Skeletal muscle satellite cell (primary cell): Measurements from ENCODE around the gene ACD.

Source experiments
- H3K27me3 ChIP-seq: 2 replicates; pipeline ENCODE4 v1.7.0; 2013; ENCODE audit warnings: low read length; ENCODE audit not compliant: control insufficient read depth, insufficient read depth
- H3K36me3 ChIP-seq: 2 replicates; pipeline ENCODE4 v1.7.0; 2013; ENCODE audit warnings: mild to moderate bottlenecking, control low read depth, low read length; ENCODE audit not compliant: insufficient read depth
- H3K4me1 ChIP-seq: 2 replicates; pipeline ENCODE4 v1.7.0; 2013; ENCODE audit warnings: low read length; ENCODE audit not compliant: control insufficient read depth, insufficient read depth
- H3K4me2 ChIP-seq: 2 replicates; pipeline ENCODE4 v1.7.0; 2013; ENCODE audit warnings: mild to moderate bottlenecking, low read length
- H3K4me3 ChIP-seq: 2 replicates; pipeline ENCODE4 v1.7.0; 2013; ENCODE audit warnings: low read length
- H3K9ac ChIP-seq: 2 replicates; pipeline ENCODE4 v1.7.0; 2013; ENCODE audit warnings: mild to moderate bottlenecking, low read depth, low read length, moderate library complexity
- H3K9me3 ChIP-seq: replicated peaks from 2 replicates; pipeline ENCODE4 v1.7.0; 2013; ENCODE audit warnings: mild to moderate bottlenecking, control low read depth, low read length

Gene ACD

DNA sequence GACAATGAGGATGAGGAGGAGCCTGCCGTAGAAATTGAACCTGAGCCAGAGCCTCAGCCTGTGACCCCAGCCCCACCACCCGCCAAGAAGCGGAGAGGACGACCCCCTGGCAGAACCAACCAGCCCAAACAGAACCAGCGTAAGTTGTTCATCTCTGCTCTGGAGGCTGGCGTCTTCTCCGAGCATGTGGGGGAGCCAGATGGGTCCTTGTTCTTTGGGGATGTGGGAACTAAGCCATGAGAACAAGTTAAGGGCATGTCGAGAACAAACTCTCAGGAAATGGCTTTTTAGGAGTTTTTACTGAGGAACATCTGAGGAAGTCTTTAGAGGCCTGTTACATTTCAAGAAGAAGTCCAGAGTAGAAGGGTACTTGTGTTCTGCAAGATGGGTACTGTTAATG is 23.3 kb downstream of the ACD start:
- Histone ChIP-seq H3K36me3 (peaks cover 37% of the 10 kb centered on the region), H3K9me3 (no peaks in the 10 kb centered on the region), H3K27me3 (no peaks in the 10 kb centered on the region), H3K4me2 (no peak overlapping the region), H3K4me3 (no peak overlapping the region), H3K4me1 (no peaks in the 10 kb centered on the region), H3K9ac (no peak overlapping the region)

DNA sequence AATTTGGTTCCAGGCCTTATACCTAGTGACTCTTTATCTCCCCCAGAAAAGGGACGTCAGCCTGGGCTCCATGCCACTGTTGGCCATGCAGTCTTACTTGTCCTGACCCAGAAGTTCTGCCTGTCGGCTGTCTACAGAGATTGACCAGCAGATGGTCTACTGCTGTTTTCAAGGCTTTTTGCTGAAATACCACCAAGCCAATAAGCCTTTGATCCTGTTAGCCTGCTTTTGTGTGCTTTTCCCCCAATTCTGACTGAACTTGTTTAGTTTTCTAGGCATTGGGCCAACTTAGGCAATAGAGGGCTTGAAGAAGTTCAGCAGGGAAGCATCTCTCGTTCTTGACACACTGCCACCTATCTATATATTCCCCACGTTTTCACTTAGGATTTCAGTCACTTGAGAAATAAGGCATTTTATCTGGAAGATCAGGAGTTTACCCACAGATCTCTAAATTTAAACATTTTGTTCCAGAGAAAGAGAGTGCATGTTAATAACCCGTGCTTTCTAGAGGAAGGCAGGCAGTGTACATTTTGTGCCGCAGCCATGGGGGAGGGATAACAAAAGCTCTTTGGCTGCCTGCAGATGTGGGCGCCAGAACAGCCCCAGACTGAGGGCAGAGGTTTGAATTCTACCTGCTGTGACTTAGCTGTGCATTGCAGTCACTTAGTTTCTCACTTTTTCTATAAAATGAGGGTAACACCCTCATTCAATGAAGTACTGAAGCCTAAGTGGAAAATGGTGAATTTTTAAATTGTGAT is 27.5 kb downstream of the ACD start:
- Histone ChIP-seq H3K4me2 (no peak overlapping the region), H3K36me3 (peaks cover 41% of the 10 kb centered on the region), H3K9me3 (no peaks in the 10 kb centered on the region), H3K4me1 (no peaks in the 10 kb centered on the region), H3K9ac (no peak overlapping the region), H3K27me3 (no peaks in the 10 kb centered on the region), H3K4me3 (no peak overlapping the region)

DNA sequence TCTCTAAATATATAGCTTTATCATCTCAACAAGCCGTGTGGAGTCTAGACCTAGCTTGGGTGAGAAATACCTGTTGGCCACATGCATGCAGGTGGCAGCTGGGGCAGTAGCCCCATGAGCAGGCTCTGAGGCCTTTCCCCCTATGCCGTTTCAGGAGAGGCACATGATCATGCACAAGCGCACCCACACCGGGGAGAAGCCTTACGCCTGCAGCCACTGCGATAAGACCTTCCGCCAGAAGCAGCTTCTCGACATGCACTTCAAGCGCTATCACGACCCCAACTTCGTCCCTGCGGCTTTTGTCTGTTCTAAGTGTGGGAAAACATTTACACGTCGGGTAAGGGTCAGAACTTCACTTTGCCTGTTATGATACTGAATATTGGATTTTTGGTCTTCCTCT is 31.8 kb downstream of the ACD start:
- Histone ChIP-seq H3K27me3 (no peaks in the 10 kb centered on the region), H3K4me2 (no peak overlapping the region), H3K9ac (no peak overlapping the region), H3K36me3 (peaks cover 49% of the 10 kb centered on the region), H3K9me3 (no peaks in the 10 kb centered on the region), H3K4me3 (no peak overlapping the region), H3K4me1 (no peaks in the 10 kb centered on the region)

DNA sequence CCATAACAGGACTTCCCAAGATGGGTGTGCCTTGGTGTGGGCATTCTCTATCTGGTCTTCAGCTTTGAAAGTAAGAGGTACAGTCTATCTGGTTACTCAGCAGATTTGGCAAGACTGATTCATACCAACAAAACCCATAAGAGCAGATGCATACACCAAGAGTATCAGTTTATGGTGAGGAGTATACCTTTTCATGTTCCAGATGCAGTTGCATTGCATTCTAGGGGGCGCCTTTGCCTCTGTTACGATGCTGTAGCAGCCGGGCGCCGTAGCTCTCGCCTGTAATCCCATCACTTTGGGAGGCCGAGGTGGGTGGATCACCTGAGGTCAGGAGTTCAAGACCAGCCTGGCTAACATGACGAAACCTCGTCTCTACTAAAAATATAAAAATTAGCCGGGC is 46.3 kb downstream of the ACD start:
- H3K4me2 ChIP-seq, result no peak overlapping the region
- H3K9me3 ChIP-seq, result no peaks in the 10 kb centered on the region
- peaks cover 33% of the 10 kb centered on the region for H3K36me3 ChIP-seq
- H3K4me1 ChIP-seq, result no peaks in the 10 kb centered on the region
- no peak overlapping the region for H3K4me3 ChIP-seq
- H3K27me3 ChIP-seq, result no peaks in the 10 kb centered on the region
- no peak overlapping the region for H3K9ac ChIP-seq

DNA sequence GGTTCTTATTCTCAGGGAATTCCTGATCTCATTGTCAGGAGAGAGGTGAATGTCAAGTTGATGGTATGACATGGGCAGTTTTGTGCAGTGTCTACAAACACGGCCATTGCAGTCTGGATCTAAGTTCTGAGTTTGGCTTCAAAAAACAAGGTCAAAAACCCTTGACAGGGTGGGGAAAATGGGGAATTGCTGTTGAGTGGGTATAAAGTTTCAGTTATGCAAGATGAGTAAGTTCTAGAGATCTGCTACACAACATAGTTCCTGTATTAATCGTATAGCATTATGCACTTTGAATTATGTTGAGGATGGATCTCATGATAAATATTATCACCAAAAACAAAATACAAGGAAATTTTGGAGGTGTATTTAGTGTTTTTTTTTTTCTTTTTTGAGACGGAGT is 51.7 kb downstream of the ACD start:
- Histone ChIP-seq H3K9ac (no peak overlapping the region), H3K9me3 (no peaks in the 10 kb centered on the region), H3K4me2 (no peak overlapping the region), H3K4me1 (no peaks in the 10 kb centered on the region), H3K36me3 (peaks cover 19% of the 10 kb centered on the region), H3K4me3 (no peak overlapping the region), H3K27me3 (no peaks in the 10 kb centered on the region)
